HG03095 (cell line): Measurements from ENCODE around the gene FAM151A.
"Not testable (repeated sequence)": the region's sequence is repeated elsewhere in the genome, so short reads cannot be mapped to it uniquely, and the experiment has no call there.

Experiments
- ATAC-seq: cut with Tn5 transposase; IDR thresholded peaks from one replicate; pipeline ENCODE4 v1.9.1; 2021; ENCODE audit warnings: moderate library complexity; ENCODE audit not compliant: unreplicated experiment

The FAM151A gene

GRCh38 chr1:54636461-54637446, 13.4 kb upstream of the FAM151A start:
- ATAC-seq = not testable (repeated sequence)

- not testable (repeated sequence) for ATAC-seq
Observed at GRCh38 chr1:54635804-54636203, 12.5 kb upstream of the FAM151A start.

GRCh38 chr1:54627196-54627595, 3.9 kb upstream of the FAM151A start:
- no peak for ATAC-seq

- no peak for ATAC-seq
Observed at GRCh38 chr1:54624466-54625464, 1.4 kb upstream of the FAM151A start.

- ATAC-seq = no peak
Observed at GRCh38 chr1:54619749-54620148, 3.6 kb downstream of the FAM151A start.

- ATAC-seq = no peak
Observed at GRCh38 chr1:54615531-54616279, 7.6 kb downstream of the FAM151A start.

- no peak for ATAC-seq
Observed at GRCh38 chr1:54614563-54614962, 8.8 kb downstream of the FAM151A start.

GRCh38 chr1:54614024-54614423, 9.3 kb downstream of the FAM151A start:
- no peak for ATAC-seq

- ATAC-seq = no peak
Observed at GRCh38 chr1:54611621-54612020, 11.7 kb downstream of the FAM151A start.

- no peak for ATAC-seq
Observed at GRCh38 chr1:54610601-54611580, 12.4 kb downstream of the FAM151A start.

GRCh38 chr1:54610048-54610447, 13.3 kb downstream of the FAM151A start:
- no peak for ATAC-seq

- ATAC-seq = no peak
Observed at GRCh38 chr1:54609301-54609921, 13.9 kb downstream of the FAM151A start.

- ATAC-seq = no peak
Observed at GRCh38 chr1:54608566-54609230, 14.6 kb downstream of the FAM151A start.

GRCh38 chr1:54607821-54608565, 15.3 kb downstream of the FAM151A start:
- ATAC-seq = no peak

- ATAC-seq = no peak
Observed at GRCh38 chr1:54606990-54607325, 16.4 kb downstream of the FAM151A start.

GRCh38 chr1:54606096-54606989, 17.0 kb downstream of the FAM151A start:
- no peak for ATAC-seq
